ENCODE results near the gene CNTNAP4.

CNTNAP4 gene

GRCh38 chr16:76455257-76455656 lies 178.1 kb downstream of the CNTNAP4 start:
- TF ChIP-seq CTCF (IDR thresholded peaks at IDR 0.05; ENCODE audit: extremely low read depth, missing control alignments) = no peak
- DNase-seq (ENCODE audit: low spot score) = no peak

GRCh38 chr16:76456016-76456415 lies 178.8 kb downstream of the CNTNAP4 start:
- TF ChIP-seq CTCF (IDR thresholded peaks at IDR 0.05; ENCODE audit: extremely low read depth, missing control alignments) = no peak
- DNase-seq (ENCODE audit: low spot score) = no peak

GRCh38 chr16:76459111-76459510 lies 181.9 kb downstream of the CNTNAP4 start:
- no peak for TF ChIP-seq CTCF (IDR thresholded peaks at IDR 0.05; ENCODE audit: extremely low read depth, missing control alignments)

GRCh38 chr16:76461836-76462235 lies 184.6 kb downstream of the CNTNAP4 start:
- no peak for TF ChIP-seq CTCF (IDR thresholded peaks at IDR 0.05; ENCODE audit: extremely low read depth, missing control alignments)
- DNase-seq (ENCODE audit: low spot score) = no peak

More at GRCh38 chr16:76459111-76459510, 181.9 kb downstream of the CNTNAP4 start:
- DNase-seq (ENCODE audit: low spot score) = no peak

GRCh38 chr16:76464955-76465620 lies 187.9 kb downstream of the CNTNAP4 start:
- no peak for DNase-seq (ENCODE audit: low spot score)
- no peak for TF ChIP-seq CTCF (IDR thresholded peaks at IDR 0.05; ENCODE audit: extremely low read depth, missing control alignments)

GRCh38 chr16:76466871-76467270 lies 189.7 kb downstream of the CNTNAP4 start:
- DNase-seq (ENCODE audit: low spot score) = no peak
- TF ChIP-seq CTCF (IDR thresholded peaks at IDR 0.05; ENCODE audit: extremely low read depth, missing control alignments) = no peak

- TF ChIP-seq CTCF (IDR thresholded peaks at IDR 0.05; ENCODE audit: extremely low read depth, missing control alignments) = no peak
- DNase-seq (ENCODE audit: low spot score) = no peak
These were observed 196.8 kb downstream of the CNTNAP4 start for GRCh38 chr16:76474048-76474447.
